ENCODE data around the gene PANX2.

PANX2 gene

DNA sequence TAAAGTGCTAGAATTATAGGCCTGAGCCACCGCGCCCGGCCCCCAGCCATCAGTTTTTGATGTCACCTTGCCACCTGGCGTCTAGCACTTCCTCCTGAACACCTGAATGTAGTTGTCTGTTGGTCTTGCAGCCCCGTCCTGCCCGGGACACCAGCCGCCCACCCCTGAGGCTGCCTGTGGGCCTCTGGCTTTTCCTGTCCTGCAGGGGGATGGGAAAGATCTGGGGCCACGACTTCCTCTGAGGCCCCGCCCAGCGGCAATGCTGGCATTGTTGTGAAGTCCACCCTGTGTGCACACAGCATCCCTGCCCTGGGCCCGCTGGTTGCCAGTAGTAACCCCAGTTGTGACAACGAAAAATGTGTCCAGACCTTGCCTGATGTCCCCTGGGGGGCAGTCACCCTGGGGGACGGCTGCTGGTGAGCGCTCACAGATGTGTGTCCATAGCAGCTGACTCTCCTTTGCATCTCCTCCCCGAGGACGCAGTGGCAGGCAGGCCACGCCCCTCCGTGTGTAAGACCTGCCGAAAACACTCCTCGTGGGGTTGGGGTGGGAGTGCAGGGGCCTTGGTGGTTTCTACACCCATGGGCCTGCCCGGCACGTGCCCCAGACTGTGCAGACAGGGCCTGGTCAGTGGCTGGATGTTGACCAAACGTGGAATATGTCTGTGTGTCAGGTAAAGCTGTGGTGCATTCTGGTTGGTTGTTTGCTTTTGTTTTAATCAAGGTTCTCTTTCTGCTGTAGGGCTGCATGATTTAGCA lies 37.0 kb downstream of the PANX2 start:
- Histone ChIP-seq H3K27ac (no peak overlapping the region), H3K9me3 (ENCODE audit: low read depth, low read length) (peaks cover 6% of the 10 kb centered on the region; the same call in 1 of the 2 replicates), H3K4me3 (no peak overlapping the region), H3K36me3 (ENCODE audit: insufficient read depth, low read length) (peaks cover 53% of the 10 kb centered on the region), H3K9ac (ENCODE audit: insufficient read length) (no peak overlapping the region)
- no peak for DNase-seq (ENCODE audit: low read depth, low spot score)
- no peak for TF ChIP-seq EZH2 (IDR thresholded peaks at IDR 0.05)
- TF ChIP-seq FOXP2 (optimal IDR thresholded peaks at IDR 0.05; ENCODE audit: control extremely low read depth, extremely low read length, insufficient read depth): no peak
- no peak for TF ChIP-seq POLR2AphosphoS5 (IDR thresholded peaks at IDR 0.05; ENCODE audit: borderline replicate concordance, low read depth, low read length)

DNA sequence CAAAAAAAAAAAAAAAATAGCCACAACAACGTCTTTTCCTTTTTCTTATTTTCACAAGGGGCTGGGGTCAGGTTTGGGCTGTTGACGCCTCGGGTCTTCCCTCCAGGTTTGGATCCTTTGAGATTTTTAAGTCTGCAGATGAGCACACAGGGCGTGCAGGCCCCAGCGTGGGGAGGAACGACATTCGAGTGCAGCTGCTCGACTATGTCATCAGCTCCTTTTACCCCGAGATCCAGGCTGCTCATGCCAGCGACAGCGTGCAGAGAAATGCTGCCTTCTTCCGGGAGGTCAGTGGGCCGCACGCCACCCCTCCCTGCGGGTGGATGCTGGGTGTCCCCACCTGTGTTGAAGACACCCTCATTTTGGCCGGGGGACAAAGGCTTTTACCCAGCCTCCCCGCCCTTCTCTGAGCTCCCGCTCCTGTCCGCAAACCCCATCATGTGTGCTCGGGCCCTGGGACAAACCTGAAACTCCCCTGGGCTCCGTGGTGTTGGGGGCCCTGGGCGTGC lies 38.0 kb downstream of the PANX2 start:
- H3K36me3 ChIP-seq (ENCODE audit: insufficient read depth, low read length): peaks cover 52% of the 10 kb centered on the region

DNA sequence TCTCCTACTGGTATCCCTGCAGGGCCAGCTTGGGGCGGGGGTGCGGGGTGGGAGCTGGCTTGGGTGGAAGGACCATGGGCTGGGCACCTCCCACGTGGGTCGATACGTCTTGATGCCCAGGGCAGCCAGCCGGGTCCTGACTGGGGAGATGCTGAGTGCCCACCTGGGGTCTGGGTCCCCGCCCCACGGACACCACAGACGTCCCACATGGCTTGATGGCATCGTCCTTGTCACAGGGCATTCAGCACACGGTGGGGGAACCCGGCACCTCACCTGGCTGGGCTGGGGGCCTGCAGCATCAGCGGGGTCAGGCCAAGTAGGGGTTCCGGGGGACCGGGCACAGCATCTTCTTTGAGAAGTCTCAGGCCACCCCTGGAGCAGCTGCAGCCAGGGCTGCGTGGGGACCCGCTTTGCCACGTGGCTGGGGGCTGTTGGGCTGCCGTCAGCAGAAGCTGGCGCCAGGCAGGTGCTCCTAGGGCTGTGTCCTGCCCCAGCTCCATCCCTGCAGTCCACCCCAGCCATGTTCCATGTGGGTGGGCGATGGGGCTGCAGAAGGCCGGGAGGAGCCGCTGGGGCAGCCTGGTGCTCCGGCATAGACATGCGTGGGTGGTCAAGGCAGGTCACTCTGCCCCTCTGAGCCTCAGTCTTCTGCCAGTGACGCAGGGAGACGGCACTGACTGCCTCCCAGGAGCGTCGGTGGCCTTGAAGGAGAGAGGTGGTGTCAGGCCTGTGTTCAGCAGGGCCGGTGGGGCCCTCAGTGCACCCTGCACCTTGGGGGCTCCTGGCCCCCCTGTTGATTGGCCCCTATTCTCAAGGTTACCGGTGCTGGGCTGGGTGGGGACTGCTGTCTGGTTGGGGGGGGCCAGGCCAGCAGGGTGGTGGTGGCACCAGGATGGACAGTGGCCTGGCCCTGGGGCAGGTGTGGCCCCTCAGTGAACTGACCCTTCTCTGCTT lies 38.7 kb downstream of the PANX2 start:
- no peak for TF ChIP-seq EZH2 (IDR thresholded peaks at IDR 0.05)
- TF ChIP-seq POLR2AphosphoS5 (IDR thresholded peaks at IDR 0.05; ENCODE audit: borderline replicate concordance, low read depth, low read length): no peak
- TF ChIP-seq FOXP2 (optimal IDR thresholded peaks at IDR 0.05; ENCODE audit: control extremely low read depth, extremely low read length, insufficient read depth): no peak
- Histone ChIP-seq H3K27ac (no peak overlapping the region), H3K9ac (ENCODE audit: insufficient read length) (no peak overlapping the region), H3K36me3 (ENCODE audit: insufficient read depth, low read length) (peaks cover 50% of the 10 kb centered on the region), H3K9me3 (ENCODE audit: low read depth, low read length) (no peaks in the 10 kb centered on the region), H3K4me3 (no peak overlapping the region)
- DNase-seq (ENCODE audit: low read depth, low spot score): no peak

More for the DNA sequence above, 38.0 kb downstream of the PANX2 start:
- no peak for DNase-seq (ENCODE audit: low read depth, low spot score)
- TF ChIP-seq FOXP2 (optimal IDR thresholded peaks at IDR 0.05; ENCODE audit: control extremely low read depth, extremely low read length, insufficient read depth) (no peak), POLR2AphosphoS5 (IDR thresholded peaks at IDR 0.05; ENCODE audit: borderline replicate concordance, low read depth, low read length) (no peak), EZH2 (IDR thresholded peaks at IDR 0.05) (no peak)
- Histone ChIP-seq H3K27ac (no peak overlapping the region), H3K9me3 (ENCODE audit: low read depth, low read length) (peaks cover 1% of the 10 kb centered on the region; the same call in 1 of the 2 replicates), H3K4me3 (no peak overlapping the region), H3K9ac (ENCODE audit: insufficient read length) (no peak overlapping the region)

DNA sequence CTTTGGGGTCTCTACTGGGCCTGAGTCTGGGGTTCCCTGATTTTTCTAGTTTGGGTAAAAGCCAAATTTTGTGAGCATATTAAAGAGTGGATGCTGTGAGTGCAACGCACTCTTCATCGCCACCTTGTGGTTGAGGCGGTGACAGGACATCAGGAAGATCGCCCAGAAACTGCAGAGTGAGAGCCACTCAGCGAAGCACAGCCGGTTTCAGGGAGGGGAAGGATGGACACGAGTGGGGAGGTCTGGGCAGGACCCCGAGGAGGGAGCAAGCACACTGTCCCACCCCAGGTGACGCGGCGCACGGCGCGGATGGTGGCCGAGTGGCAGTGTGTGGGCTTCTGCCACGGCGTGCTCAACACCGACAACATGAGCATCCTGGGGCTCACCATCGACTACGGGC lies 39.4 kb downstream of the PANX2 start:
- DNase-seq (ENCODE audit: low read depth, low spot score): no peak
- Histone ChIP-seq H3K9ac (ENCODE audit: insufficient read length) (no peak overlapping the region), H3K36me3 (ENCODE audit: insufficient read depth, low read length) (peaks cover 54% of the 10 kb centered on the region), H3K9me3 (ENCODE audit: low read depth, low read length) (no peaks in the 10 kb centered on the region), H3K27ac (no peak overlapping the region), H3K4me3 (no peak overlapping the region)
- TF ChIP-seq FOXP2 (optimal IDR thresholded peaks at IDR 0.05; ENCODE audit: control extremely low read depth, extremely low read length, insufficient read depth) (no peak), POLR2AphosphoS5 (IDR thresholded peaks at IDR 0.05; ENCODE audit: borderline replicate concordance, low read depth, low read length) (no peak), EZH2 (IDR thresholded peaks at IDR 0.05) (no peak)

DNA sequence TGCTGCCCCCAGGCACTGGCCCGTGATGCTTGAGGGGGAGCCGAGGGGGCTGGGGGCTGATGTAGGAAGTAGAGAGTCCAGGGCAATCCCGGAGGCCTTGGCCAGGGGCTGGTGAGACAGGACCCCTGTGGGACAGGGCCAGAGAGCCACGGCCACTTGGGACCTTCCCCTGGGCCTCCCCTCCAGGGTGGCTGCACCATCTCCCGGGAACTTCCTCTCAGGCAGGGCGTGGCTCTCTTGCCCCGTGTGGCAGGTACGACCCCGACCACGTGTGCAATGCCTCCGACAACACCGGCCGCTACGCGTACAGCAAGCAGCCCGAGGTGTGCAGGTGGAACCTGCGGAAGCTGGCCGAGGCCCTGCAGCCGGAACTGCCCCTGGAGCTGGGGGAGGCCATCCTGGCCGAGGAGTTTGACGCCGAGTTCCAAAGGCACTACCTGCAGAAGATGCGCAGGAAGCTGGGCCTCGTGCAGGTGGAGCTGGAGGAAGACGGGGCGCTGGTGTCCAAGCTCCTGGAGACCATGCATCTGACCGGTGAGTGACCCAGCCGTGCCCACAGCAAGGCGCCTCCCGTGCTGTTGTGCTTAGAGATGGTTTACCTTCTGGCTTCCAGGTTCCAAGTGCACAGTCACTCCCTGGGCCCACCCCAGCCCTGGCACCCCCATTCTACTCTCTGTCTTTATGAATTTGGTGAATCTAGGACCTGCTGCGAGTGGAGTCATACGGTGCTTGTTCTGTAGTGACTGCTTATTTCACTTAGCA lies 40.0 kb downstream of the PANX2 start:
- Histone ChIP-seq H3K9ac (ENCODE audit: insufficient read length) (no peak overlapping the region), H3K4me3 (no peak overlapping the region), H3K27ac (no peak overlapping the region), H3K36me3 (ENCODE audit: insufficient read depth, low read length) (peaks cover 54% of the 10 kb centered on the region), H3K9me3 (ENCODE audit: low read depth, low read length) (no peaks in the 10 kb centered on the region)
- DNase-seq (ENCODE audit: low read depth, low spot score): no peak
- TF ChIP-seq EZH2 (IDR thresholded peaks at IDR 0.05) (no peak), FOXP2 (optimal IDR thresholded peaks at IDR 0.05; ENCODE audit: control extremely low read depth, extremely low read length, insufficient read depth) (no peak)

- no peak overlapping the region for H3K4me3 ChIP-seq
- no peak for TF ChIP-seq EZH2 (IDR thresholded peaks at IDR 0.05)
- TF ChIP-seq FOXP2 (optimal IDR thresholded peaks at IDR 0.05; ENCODE audit: control extremely low read depth, extremely low read length, insufficient read depth): no peak
- TF ChIP-seq POLR2AphosphoS5 (IDR thresholded peaks at IDR 0.05; ENCODE audit: borderline replicate concordance, low read depth, low read length): no peak
- no peak overlapping the region for H3K9ac ChIP-seq (ENCODE audit: insufficient read length)
- DNase-seq (ENCODE audit: low read depth, low spot score): no peak
- no peaks in the 10 kb centered on the region for H3K9me3 ChIP-seq (ENCODE audit: low read depth, low read length)
- no peak overlapping the region for H3K27ac ChIP-seq
- H3K36me3 ChIP-seq (ENCODE audit: insufficient read depth, low read length): peaks cover 56% of the 10 kb centered on the region
Observed at GRCh38 chr22:50211147-50211546, 40.6 kb downstream of the PANX2 start.

GRCh38 chr22:50213263-50213662 lies 42.7 kb downstream of the PANX2 start:
- DNase-seq (ENCODE audit: low read depth, low spot score): no peak
- no peak for TF ChIP-seq FOXP2 (optimal IDR thresholded peaks at IDR 0.05; ENCODE audit: control extremely low read depth, extremely low read length, insufficient read depth)
- no peak for TF ChIP-seq EZH2 (IDR thresholded peaks at IDR 0.05)
- no peak for TF ChIP-seq POLR2AphosphoS5 (IDR thresholded peaks at IDR 0.05; ENCODE audit: borderline replicate concordance, low read depth, low read length)
- Histone ChIP-seq H3K9ac (ENCODE audit: insufficient read length) (no peak overlapping the region), H3K36me3 (ENCODE audit: insufficient read depth, low read length) (peaks cover 61% of the 10 kb centered on the region), H3K27ac (no peak overlapping the region), H3K4me3 (no peak overlapping the region), H3K9me3 (ENCODE audit: low read depth, low read length) (no peaks in the 10 kb centered on the region)

All from SK-N-MC (cell line).